ENCODE data around the gene SELENON. TPM values are rescaled to one million over a fixed set of nuclear protein-coding genes. Genes with fewer than 3 reads are reported as not detected.
A peak's percentile ranks its signal among the peaks of the same experiment; 100 is the strongest.

SELENON gene
- total and polyA plus RNA-seq, 2 experiments from 2014 or later, result 26.7 to 37.7 TPM

DNA sequence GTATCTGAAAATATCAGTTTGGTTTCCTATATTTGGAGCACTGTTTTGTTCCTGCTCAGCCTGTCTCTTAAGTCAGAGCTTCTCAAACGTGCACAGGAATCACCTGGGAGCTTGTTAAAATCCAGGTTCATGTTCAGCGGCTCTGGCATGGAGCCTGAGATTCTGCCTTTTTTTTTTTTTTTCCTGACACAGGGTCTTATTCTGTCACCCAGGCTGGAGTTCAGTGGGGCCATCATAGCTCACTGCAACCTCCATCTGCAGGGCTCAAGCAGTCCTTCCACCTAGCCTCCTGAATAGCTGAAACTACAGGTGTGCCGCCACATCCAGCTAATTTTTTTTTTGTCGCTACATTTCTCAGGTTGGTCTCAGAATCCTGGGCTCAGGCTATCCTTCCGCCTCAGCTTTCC is 12.2 kb upstream of the SELENON start:
- TF ChIP-seq EZH2phosphoT487 (IDR thresholded peaks at IDR 0.05; ENCODE audit: low read depth, severe bottlenecking, unreplicated experiment), result no peak
- TF ChIP-seq EZH2 (IDR thresholded peaks at IDR 0.05; ENCODE audit: borderline replicate concordance), result no peak
- TF ChIP-seq, protein P1, sequence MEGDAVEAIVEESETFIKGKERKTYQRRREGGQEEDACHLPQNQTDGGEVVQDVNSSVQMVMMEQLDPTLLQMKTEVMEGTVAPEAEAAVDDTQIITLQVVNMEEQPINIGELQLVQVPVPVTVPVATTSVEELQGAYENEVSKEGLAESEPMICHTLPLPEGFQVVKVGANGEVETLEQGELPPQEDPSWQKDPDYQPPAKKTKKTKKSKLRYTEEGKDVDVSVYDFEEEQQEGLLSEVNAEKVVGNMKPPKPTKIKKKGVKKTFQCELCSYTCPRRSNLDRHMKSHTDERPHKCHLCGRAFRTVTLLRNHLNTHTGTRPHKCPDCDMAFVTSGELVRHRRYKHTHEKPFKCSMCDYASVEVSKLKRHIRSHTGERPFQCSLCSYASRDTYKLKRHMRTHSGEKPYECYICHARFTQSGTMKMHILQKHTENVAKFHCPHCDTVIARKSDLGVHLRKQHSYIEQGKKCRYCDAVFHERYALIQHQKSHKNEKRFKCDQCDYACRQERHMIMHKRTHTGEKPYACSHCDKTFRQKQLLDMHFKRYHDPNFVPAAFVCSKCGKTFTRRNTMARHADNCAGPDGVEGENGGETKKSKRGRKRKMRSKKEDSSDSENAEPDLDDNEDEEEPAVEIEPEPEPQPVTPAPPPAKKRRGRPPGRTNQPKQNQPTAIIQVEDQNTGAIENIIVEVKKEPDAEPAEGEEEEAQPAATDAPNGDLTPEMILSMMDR (IDR thresholded peaks at IDR 0.05; ENCODE audit: poor library complexity), result no peak
- Histone ChIP-seq H3K36me3 (replicated peaks; ENCODE audit: insufficient read depth, low read depth) (no peaks in the 10 kb centered on the region), H3K4me1 (ENCODE audit: insufficient read depth) (peaks cover 26% of the 10 kb centered on the region), H3K9me3 (ENCODE audit: low read depth) (no peaks in the 10 kb centered on the region), H3K4me3 (no peak overlapping the region), H3K27me3 (no peaks in the 10 kb centered on the region), H3K79me2 (no peaks in the 10 kb centered on the region), H3K4me2 (no peak overlapping the region), H2AFZ (no peak overlapping the region), H3K27ac (no peak overlapping the region), H3K9me2 (replicated peaks; ENCODE audit: insufficient read depth) (no peaks in the 10 kb centered on the region), H4K20me1 (ENCODE audit: insufficient read depth, poor library complexity, severe bottlenecking) (no peaks in the 10 kb centered on the region)
- no peak for DNase-seq (ENCODE audit: low spot score)
- 89% methylated on average over 5 of the region's 5 CpGs for WGBS (ENCODE audit: low lambda C conversion rate, missing lambda C conversion rate)

DNA sequence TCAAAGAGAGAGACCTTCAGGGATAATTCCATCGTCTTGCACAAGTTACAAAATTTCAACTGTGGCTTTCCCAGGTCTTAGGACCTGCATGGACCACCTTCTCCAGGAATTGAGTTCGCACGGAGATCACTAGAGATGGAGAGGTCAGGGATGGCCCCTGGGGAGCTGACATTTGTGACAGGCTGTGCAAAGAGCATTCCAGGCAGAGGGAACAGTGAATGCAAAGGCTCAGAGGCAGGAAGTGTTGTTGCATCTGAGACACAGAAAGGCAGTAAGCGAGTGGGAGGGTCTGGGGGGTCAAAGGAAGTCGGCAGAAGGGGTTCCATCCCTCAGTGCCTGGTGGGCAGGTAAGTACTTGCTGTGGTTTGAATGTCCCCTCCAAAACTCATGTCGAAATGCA is 9.5 kb upstream of the SELENON start:
- no peak overlapping the region for H3K27ac ChIP-seq
- TF ChIP-seq EZH2phosphoT487 (IDR thresholded peaks at IDR 0.05; ENCODE audit: low read depth, severe bottlenecking, unreplicated experiment), result no peak
- TF ChIP-seq EZH2 (IDR thresholded peaks at IDR 0.05; ENCODE audit: borderline replicate concordance), result no peak
- TF ChIP-seq, protein P1 (IDR thresholded peaks at IDR 0.05; ENCODE audit: poor library complexity), result no peak
- no peaks in the 10 kb centered on the region for H4K20me1 ChIP-seq (ENCODE audit: insufficient read depth, poor library complexity, severe bottlenecking)
- peaks cover 14% of the 10 kb centered on the region for H3K4me1 ChIP-seq (ENCODE audit: insufficient read depth)
- H3K9me3 ChIP-seq (ENCODE audit: low read depth), result no peaks in the 10 kb centered on the region
- H3K4me2 ChIP-seq, result no peak overlapping the region
- H3K9me2 ChIP-seq (replicated peaks; ENCODE audit: insufficient read depth), result no peaks in the 10 kb centered on the region
- no peak overlapping the region for H2AFZ ChIP-seq
- no peak for DNase-seq (ENCODE audit: low spot score)
- 91% methylated on average over 6 of the region's 6 CpGs for WGBS (ENCODE audit: low lambda C conversion rate, missing lambda C conversion rate)
- H3K79me2 ChIP-seq, result no peaks in the 10 kb centered on the region
- no peaks in the 10 kb centered on the region for H3K27me3 ChIP-seq
- H3K36me3 ChIP-seq (replicated peaks; ENCODE audit: insufficient read depth, low read depth), result no peaks in the 10 kb centered on the region
- H3K4me3 ChIP-seq, result no peak overlapping the region

DNA sequence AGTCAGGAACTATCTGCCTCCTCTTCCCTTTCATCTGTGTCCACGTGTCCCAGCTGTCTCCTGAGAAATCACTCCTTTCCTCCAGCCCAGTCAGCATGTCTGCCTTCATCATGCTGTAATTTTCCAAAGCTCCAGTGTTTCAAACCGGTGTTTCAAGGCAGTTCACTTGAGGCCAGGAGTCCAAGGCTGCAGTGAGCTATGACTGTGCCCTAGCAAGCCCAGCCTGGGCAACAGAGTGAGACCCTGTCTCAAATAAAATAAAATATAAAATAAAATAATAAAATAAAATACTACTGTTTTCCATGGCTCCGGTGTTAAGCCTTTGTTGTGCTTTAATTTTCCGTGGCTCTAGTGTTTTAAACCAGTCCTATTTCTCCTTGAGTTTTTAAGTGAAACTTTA is 7.9 kb upstream of the SELENON start:
- no peak overlapping the region for H2AFZ ChIP-seq
- peak overlapping the region; percentile 25 for H3K27ac ChIP-seq
- no peaks in the 10 kb centered on the region for H3K9me2 ChIP-seq (replicated peaks; ENCODE audit: insufficient read depth)
- 71% methylated on average over 4 of the region's 4 CpGs for WGBS (ENCODE audit: low lambda C conversion rate, missing lambda C conversion rate)
- no peak overlapping the region for H3K4me3 ChIP-seq
- H3K27me3 ChIP-seq, result no peaks in the 10 kb centered on the region
- no peak for DNase-seq (ENCODE audit: low spot score)
- peaks cover 10% of the 10 kb centered on the region for H3K4me1 ChIP-seq (ENCODE audit: insufficient read depth)
- TF ChIP-seq, protein P1 (IDR thresholded peaks at IDR 0.05; ENCODE audit: poor library complexity), result no peak
- TF ChIP-seq EZH2 (IDR thresholded peaks at IDR 0.05; ENCODE audit: borderline replicate concordance), result no peak
- no peak for TF ChIP-seq EZH2phosphoT487 (IDR thresholded peaks at IDR 0.05; ENCODE audit: low read depth, severe bottlenecking, unreplicated experiment)
- no peaks in the 10 kb centered on the region for H3K36me3 ChIP-seq (replicated peaks; ENCODE audit: insufficient read depth, low read depth)
- no peaks in the 10 kb centered on the region for H3K79me2 ChIP-seq
- no peaks in the 10 kb centered on the region for H4K20me1 ChIP-seq (ENCODE audit: insufficient read depth, poor library complexity, severe bottlenecking)
- H3K4me2 ChIP-seq, result no peak overlapping the region
- H3K9me3 ChIP-seq (ENCODE audit: low read depth), result no peaks in the 10 kb centered on the region

Measured in hepatocyte (in vitro differentiated cells).